ENCODE results near the gene PHIP. TPM values are rescaled to one million over a fixed set of nuclear protein-coding genes. Genes with fewer than 3 reads are reported as not detected.
A peak's percentile ranks its signal among the peaks of the same experiment; 100 is the strongest.

Gene PHIP
- total RNA-seq, 1 donor from 2014 or later: 14.9 TPM

DNA sequence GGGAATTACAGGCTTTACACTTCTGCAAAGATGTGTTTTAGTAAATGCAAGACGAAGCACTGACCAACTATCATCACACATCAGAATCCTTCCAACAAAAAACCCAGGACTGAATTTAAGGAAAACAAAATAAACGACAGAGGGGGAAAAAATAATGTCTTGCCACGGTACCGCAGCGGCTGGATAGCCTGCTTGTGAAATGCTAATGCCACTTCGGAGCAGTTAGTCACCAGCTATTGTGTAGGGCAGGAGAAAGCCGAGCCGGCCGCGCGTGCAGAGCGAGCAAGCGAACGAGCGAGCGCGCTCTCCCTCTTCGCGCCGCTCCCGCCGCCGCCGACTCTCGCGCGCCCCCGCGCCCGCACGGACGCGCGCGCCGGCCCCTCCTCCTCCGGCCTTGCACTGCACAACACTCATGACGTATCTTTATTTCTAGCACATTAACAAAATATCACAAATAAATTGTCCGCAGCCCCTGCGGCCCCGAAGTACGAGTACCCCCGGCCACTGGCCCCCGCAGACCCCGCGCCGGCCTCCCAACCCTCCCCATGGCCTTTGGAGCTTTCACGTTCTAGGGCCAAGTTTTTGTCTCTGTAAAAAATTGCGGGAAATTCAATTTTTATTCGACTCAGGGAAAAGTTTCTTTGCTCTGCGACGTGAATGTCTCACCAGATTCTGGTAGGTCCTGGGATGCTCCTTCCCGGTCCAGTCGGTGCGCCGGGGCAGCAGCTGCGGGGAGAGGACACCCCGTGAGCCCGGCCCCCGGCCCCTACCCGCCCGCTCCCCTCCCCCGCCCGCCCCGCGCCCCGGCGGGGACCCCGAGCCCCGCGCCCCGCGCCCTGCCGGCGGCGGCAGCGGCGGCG, 1.0 kb downstream of the PHIP start:
- Histone ChIP-seq H3K27ac (peak overlapping the region; percentile 89 to 100), H3K36me3 (no peaks in the 10 kb centered on the region), H3K9me3 (no peaks in the 10 kb centered on the region), H3K27me3 (no peaks in the 10 kb centered on the region), H3K4me3 (peak overlapping the region; percentile 88 to 100), H3K4me1 (peaks cover 0 to 28% of the 10 kb centered on the region in 2 donors)
- peak; percentile 69 to 96 for DNase-seq (ENCODE audit: low spot score in 2 of 2)
- TF ChIP-seq, protein P1, sequence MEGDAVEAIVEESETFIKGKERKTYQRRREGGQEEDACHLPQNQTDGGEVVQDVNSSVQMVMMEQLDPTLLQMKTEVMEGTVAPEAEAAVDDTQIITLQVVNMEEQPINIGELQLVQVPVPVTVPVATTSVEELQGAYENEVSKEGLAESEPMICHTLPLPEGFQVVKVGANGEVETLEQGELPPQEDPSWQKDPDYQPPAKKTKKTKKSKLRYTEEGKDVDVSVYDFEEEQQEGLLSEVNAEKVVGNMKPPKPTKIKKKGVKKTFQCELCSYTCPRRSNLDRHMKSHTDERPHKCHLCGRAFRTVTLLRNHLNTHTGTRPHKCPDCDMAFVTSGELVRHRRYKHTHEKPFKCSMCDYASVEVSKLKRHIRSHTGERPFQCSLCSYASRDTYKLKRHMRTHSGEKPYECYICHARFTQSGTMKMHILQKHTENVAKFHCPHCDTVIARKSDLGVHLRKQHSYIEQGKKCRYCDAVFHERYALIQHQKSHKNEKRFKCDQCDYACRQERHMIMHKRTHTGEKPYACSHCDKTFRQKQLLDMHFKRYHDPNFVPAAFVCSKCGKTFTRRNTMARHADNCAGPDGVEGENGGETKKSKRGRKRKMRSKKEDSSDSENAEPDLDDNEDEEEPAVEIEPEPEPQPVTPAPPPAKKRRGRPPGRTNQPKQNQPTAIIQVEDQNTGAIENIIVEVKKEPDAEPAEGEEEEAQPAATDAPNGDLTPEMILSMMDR (IDR thresholded peaks at IDR 0.05): no peak
- intact Hi-C loops (cut with DNase I): loop anchor here (2.0 kb wide), 1 partner anchor 460 kb away; the partner anchor contains the start of gene LCA5

DNA sequence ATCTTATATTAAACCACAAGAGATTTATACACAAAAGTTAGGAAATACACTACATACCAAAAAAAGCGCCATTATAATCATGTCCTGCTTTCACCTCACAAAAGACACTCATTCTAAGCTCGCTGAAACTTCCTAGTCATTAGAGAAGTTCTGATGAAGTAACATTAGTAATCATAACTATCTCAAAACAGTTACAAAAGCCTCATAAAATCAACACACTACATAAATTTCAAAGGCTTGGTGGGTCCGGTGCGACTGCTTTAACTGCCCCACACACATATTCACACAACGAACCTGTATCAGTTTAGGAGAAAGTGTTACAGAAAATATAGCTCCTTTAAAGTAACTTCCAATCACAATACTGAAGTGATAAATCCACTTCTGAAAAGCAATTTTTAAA, 1.9 kb downstream of the PHIP start:
- Histone ChIP-seq H3K27ac (peak overlapping the region; percentile 44 to 100), H3K4me1 (peaks cover 0 to 33% of the 10 kb centered on the region in 2 donors), H3K9me3 (no peaks in the 10 kb centered on the region), H3K36me3 (no peaks in the 10 kb centered on the region), H3K27me3 (no peaks in the 10 kb centered on the region), H3K4me3 (peak overlapping the region; percentile 88 to 100)
- DNase-seq (ENCODE audit: low spot score in 2 of 2): no peak
- intact Hi-C loops (cut with DNase I): loop anchor here (2.0 kb wide), 1 partner anchor 461 kb away; the partner anchor contains the start of gene LCA5
- TF ChIP-seq, protein P1 (IDR thresholded peaks at IDR 0.05): no peak

DNA sequence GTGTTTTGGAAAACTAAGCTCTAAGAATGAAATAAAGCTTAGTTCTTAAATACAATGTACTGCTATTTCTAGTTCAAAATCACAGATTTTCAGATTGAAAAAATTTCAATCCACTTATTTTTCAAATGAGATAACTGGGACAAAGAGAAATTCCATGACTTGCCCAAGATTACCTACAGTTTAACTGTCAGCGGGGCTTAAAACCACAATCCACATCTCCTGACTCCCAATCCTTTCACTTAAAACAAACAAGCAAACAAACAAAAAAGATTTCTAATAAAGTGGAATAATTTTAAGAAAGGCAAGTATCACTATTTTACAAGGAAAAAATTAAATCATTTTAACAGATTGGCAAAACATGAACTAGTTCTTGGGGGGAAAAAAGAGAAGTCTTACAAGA, 4.2 kb downstream of the PHIP start:
- no peak for DNase-seq (ENCODE audit: low spot score in 2 of 2)
- peaks cover 0 to 33% of the 10 kb centered on the region in 2 donors for H3K4me1 ChIP-seq
- peak overlapping the region in 1 of 2 donors; percentile 1 for H3K27ac ChIP-seq
- intact Hi-C loops (cut with DNase I): no loop called here
- no peaks in the 10 kb centered on the region for H3K36me3 ChIP-seq
- no peaks in the 10 kb centered on the region for H3K27me3 ChIP-seq
- TF ChIP-seq, protein P1 (IDR thresholded peaks at IDR 0.05): no peak
- no peaks in the 10 kb centered on the region for H3K9me3 ChIP-seq
- no peak overlapping the region for H3K4me3 ChIP-seq

DNA sequence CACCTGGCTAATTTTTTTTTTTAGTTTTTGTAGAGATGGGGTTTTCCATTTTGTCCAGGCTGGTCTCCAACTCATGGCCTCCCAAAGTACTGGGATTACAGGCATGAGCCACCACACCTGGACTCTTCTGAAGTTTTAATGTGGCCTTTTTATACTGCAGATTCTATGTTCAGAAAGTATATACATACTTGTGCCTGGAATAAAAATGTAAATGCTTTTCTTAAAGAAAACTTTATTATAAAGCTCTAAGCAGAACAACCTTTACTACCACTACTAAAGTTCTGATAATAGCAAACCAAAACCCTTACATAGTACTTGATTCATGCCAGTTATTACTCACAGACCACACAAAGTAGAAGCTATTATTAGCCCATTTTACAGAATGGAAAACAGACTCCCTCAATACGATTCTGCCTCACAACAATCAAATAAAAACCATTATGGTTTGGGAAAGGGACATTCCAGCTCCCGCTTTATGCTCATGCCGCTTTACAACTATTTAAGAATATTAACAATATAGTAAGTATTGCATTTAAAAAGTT, 5.3 kb downstream of the PHIP start:
- Histone ChIP-seq H3K27me3 (no peaks in the 10 kb centered on the region), H3K27ac (no peak overlapping the region), H3K4me1 (peaks cover 0 to 36% of the 10 kb centered on the region in 2 donors), H3K9me3 (no peaks in the 10 kb centered on the region), H3K4me3 (no peak overlapping the region), H3K36me3 (no peaks in the 10 kb centered on the region)
- no peak for DNase-seq (ENCODE audit: low spot score in 2 of 2)
- TF ChIP-seq, protein P1 (IDR thresholded peaks at IDR 0.05): no peak
- intact Hi-C loops (cut with DNase I): no loop called here

DNA sequence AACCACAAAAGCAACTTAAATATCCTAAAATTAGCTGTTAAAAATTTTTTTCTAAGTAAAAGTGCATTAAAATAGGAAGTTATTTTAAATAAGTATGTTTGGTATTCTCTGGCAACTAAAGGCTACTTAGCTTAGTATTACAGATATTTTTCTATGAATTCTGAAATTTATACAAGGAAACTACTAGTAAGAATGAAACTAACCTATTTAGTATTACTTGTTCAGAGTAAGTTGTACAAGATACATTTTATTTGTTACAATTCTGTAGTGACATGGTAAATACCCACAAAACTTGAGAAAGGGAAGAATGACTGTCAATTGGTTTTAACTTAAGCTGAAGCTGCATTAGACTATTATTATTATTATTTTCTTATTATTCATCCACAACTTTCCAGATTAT, 6.5 kb downstream of the PHIP start:
- Histone ChIP-seq H3K9me3 (no peaks in the 10 kb centered on the region), H3K4me3 (no peak overlapping the region), H3K27ac (no peak overlapping the region), H3K4me1 (peaks cover 0 to 36% of the 10 kb centered on the region in 2 donors), H3K36me3 (no peaks in the 10 kb centered on the region), H3K27me3 (no peaks in the 10 kb centered on the region)
- intact Hi-C loops (cut with DNase I): no loop called here
- no peak for DNase-seq (ENCODE audit: low spot score in 2 of 2)
- TF ChIP-seq, protein P1 (IDR thresholded peaks at IDR 0.05): no peak
